Parathyroid adenoma (tissue), 2 donors: ENCODE results near the gene CYSTM1.

Experiments
- H2AFZ ChIP-seq: fragments of 300-600 bp; sonication (generic); one replicate; pipeline ENCODE4 v1.7.0; 2017; ENCODE audit warnings: antibody characterized with exemption, mild to moderate bottlenecking
- H3K27ac ChIP-seq: fragments of 300-600 bp; sonication (generic); one replicate; pipeline ENCODE4 v1.7.0; 2017
- H3K27me3 ChIP-seq: fragments of 300-600 bp; sonication (generic); one replicate; pipeline ENCODE4 v1.7.0; 2017; ENCODE audit warnings: low read length; ENCODE audit not compliant: control insufficient read depth, insufficient read depth
- H3K36me3 ChIP-seq: fragments of 300-600 bp; sonication (generic); one replicate; pipeline ENCODE4 v1.7.0; 2017; ENCODE audit warnings: low read length; ENCODE audit not compliant: control insufficient read depth, insufficient read depth
- H3K4me1 ChIP-seq: fragments of 300-600 bp; sonication (generic); one replicate; pipeline ENCODE4 v1.7.0; 2017; ENCODE audit warnings: control low read depth
- H3K4me2 ChIP-seq: fragments of 300-600 bp; sonication (generic); one replicate; pipeline ENCODE4 v1.7.0; 2017; ENCODE audit warnings: low read length
- H3K4me3 ChIP-seq: fragments of 300-600 bp; sonication (generic); one replicate; pipeline ENCODE4 v1.7.0; 2017; ENCODE audit warnings: low read depth, low read length
- H3K79me2 ChIP-seq: fragments of 300-600 bp; sonication (generic); one replicate; pipeline ENCODE4 v1.7.0; 2017; ENCODE audit warnings: control low read depth
- H3K9ac ChIP-seq: fragments of 300-600 bp; sonication (generic); one replicate; pipeline ENCODE4 v1.7.0; 2017; ENCODE audit warnings: mild to moderate bottlenecking
- H3K9me3 ChIP-seq: fragments of 300-600 bp; sonication (generic); one replicate; pipeline ENCODE4 v1.7.0; 2017; ENCODE audit warnings: low read length; ENCODE audit not compliant: control insufficient read depth
- TF ChIP-seq, protein P1 (sequence below): fragments of 300-600 bp; sonication (generic); IDR thresholded peaks from one replicate; pipeline ENCODE4 v1.7.0; 2017; ENCODE audit warnings: antibody characterized with exemption, mild to moderate bottlenecking
- donor health status: primary hyperparathyroidism.

The CYSTM1 gene

DNA sequence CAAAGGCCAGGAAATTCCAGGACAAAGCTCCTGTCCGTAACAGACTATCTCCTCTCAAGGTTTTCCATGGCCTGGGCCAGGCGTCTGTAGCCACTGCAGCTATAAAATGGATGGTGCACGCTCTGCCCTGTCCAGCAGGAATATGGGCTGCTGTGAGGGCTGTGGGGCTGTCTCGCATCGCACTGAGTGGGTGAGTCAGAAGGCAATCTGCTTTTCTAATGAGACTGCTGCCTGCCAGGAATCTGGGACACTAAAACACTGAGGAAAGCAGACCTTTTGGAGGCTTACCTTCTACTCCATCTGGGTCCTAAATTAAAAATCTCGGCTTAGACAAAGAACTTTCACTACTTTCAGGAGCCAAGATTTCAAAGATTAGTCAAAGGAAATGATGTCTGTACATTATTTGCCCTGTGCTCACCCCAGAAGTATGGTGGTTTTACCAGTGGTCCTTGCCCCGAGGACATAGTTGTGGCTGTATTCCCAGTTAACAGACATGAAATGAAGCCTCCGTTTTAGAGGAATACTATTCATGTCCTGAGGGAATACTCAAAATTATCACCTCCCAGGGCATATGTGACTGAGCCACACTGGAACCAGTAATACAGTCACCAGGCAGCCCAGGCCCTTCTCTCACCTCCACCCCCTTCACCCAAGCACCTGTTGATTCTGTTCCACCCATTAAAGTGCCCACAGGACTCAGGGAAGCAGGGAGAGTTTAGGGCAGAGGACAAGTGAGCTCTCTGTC is 71.6 kb downstream of the CYSTM1 start:
- TF ChIP-seq, protein P1, sequence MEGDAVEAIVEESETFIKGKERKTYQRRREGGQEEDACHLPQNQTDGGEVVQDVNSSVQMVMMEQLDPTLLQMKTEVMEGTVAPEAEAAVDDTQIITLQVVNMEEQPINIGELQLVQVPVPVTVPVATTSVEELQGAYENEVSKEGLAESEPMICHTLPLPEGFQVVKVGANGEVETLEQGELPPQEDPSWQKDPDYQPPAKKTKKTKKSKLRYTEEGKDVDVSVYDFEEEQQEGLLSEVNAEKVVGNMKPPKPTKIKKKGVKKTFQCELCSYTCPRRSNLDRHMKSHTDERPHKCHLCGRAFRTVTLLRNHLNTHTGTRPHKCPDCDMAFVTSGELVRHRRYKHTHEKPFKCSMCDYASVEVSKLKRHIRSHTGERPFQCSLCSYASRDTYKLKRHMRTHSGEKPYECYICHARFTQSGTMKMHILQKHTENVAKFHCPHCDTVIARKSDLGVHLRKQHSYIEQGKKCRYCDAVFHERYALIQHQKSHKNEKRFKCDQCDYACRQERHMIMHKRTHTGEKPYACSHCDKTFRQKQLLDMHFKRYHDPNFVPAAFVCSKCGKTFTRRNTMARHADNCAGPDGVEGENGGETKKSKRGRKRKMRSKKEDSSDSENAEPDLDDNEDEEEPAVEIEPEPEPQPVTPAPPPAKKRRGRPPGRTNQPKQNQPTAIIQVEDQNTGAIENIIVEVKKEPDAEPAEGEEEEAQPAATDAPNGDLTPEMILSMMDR = no peak
- H3K4me3 ChIP-seq = no peak overlapping the region
- H3K9ac ChIP-seq = no peak overlapping the region
- H3K79me2 ChIP-seq = no peaks in the 10 kb centered on the region
- no peak overlapping the region for H3K4me2 ChIP-seq
- no peak overlapping the region for H2AFZ ChIP-seq
- H3K4me1 ChIP-seq = peaks cover 12% of the 10 kb centered on the region
- H3K27me3 ChIP-seq = no peaks in the 10 kb centered on the region
- no peaks in the 10 kb centered on the region for H3K36me3 ChIP-seq
- H3K9me3 ChIP-seq = no peaks in the 10 kb centered on the region
- no peak overlapping the region for H3K27ac ChIP-seq

DNA sequence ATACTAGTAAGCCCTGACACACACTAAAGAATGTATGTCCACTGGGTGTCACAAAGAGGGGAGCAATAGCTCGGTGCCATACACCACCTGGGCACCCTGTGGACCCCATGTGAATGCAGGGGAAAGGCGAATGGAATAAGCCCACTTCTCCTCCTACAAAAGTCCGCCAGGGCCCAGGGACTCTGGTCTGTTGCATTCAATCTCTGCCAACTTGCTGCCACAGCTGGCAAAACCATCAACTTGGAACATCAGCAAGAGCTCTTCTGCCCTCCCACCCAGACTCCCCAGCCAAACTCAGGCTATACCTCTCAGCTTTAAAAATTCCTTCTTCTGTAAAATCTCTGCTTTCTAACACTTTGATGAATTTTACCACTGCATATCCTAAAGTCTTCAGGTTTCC is 73.4 kb downstream of the CYSTM1 start:
- H3K27ac ChIP-seq = no peak overlapping the region
- H3K27me3 ChIP-seq = no peaks in the 10 kb centered on the region
- peaks cover 5% of the 10 kb centered on the region for H3K4me1 ChIP-seq
- no peak overlapping the region for H3K4me3 ChIP-seq
- TF ChIP-seq, protein P1 = no peak
- H2AFZ ChIP-seq = no peak overlapping the region
- peaks cover 8% of the 10 kb centered on the region for H3K79me2 ChIP-seq
- H3K9me3 ChIP-seq = no peaks in the 10 kb centered on the region
- no peak overlapping the region for H3K9ac ChIP-seq
- no peaks in the 10 kb centered on the region for H3K36me3 ChIP-seq
- H3K4me2 ChIP-seq = no peak overlapping the region

DNA sequence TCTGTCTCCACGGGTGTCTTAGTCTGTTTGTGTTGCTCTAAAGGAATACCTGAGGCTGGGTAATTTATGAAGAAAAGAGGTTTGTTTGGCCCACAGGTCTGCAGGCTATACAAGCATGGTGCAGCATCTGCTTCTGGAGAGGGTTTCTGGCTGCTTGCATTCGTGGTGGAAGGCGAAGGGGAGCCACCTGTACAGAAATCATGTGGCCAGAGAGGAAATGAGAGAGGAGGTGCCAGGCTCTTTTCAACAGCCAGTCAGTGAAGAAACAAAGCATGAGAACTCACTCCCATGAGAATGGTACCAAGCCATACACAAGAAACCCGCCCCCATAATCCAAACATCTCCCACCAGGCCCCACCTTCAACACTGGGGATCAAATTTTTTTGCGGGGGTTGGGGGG is 74.5 kb downstream of the CYSTM1 start:
- Histone ChIP-seq H3K27me3 (no peaks in the 10 kb centered on the region), H3K36me3 (no peaks in the 10 kb centered on the region), H3K4me3 (no peak overlapping the region), H3K27ac (no peak overlapping the region), H3K4me1 (peaks cover 5% of the 10 kb centered on the region), H3K9ac (no peak overlapping the region), H3K9me3 (no peaks in the 10 kb centered on the region), H2AFZ (no peak overlapping the region), H3K79me2 (peaks cover 10% of the 10 kb centered on the region), H3K4me2 (no peak overlapping the region)
- TF ChIP-seq, protein P1 = no peak

DNA sequence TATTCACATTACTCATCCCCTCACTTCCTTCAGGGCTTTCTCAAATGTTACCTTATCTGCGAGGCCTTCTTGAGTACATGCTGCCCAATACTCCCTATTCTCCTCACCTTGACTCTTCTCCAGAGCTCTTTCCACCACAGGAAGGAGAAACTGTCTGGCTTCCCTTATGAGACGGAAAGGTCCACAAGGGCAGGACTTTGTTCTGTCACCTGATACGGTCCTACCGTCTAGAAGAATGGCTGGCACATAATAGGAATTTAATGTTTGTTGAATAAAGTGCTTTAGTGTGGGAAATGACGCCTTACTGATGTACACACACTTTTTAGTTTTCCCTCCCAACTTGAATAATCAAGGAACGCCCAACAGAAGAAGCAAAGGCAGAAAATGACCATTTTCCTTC is 75.4 kb downstream of the CYSTM1 start:
- H3K27ac ChIP-seq = no peak overlapping the region
- H3K9me3 ChIP-seq = no peaks in the 10 kb centered on the region
- H2AFZ ChIP-seq = no peak overlapping the region
- H3K4me1 ChIP-seq = no peaks in the 10 kb centered on the region
- TF ChIP-seq, protein P1 = no peak
- H3K79me2 ChIP-seq = peaks cover 13% of the 10 kb centered on the region
- H3K36me3 ChIP-seq = no peaks in the 10 kb centered on the region
- H3K27me3 ChIP-seq = no peaks in the 10 kb centered on the region
- no peak overlapping the region for H3K4me3 ChIP-seq
- no peak overlapping the region for H3K4me2 ChIP-seq
- H3K9ac ChIP-seq = no peak overlapping the region

DNA sequence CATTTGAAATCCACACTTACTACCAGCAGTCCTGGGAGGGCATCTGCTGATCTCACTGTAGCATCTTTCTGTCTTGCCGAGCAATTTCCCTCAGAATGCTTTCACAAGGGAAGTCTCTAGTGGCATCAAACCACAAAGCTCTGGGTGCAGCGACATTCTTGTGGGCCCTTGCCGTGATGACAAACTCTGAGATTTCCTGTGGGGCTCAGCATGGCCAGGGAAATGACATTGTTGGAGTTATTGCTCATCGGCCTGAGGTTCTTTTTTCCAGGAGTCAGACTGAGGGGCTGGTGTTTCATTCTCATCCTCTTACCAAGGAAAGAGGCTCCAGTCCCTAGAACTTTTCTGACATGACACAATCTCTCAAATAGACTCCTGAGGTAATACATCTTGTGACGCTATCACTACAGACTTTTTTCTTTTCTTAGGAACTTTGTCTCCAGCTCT is 76.6 kb downstream of the CYSTM1 start:
- no peaks in the 10 kb centered on the region for H3K4me1 ChIP-seq
- no peak overlapping the region for H2AFZ ChIP-seq
- no peak overlapping the region for H3K4me2 ChIP-seq
- no peaks in the 10 kb centered on the region for H3K27me3 ChIP-seq
- no peak overlapping the region for H3K9ac ChIP-seq
- H3K9me3 ChIP-seq = no peaks in the 10 kb centered on the region
- no peak overlapping the region for H3K4me3 ChIP-seq
- peaks cover 21% of the 10 kb centered on the region for H3K79me2 ChIP-seq
- no peak overlapping the region for H3K27ac ChIP-seq
- TF ChIP-seq, protein P1 = no peak
- H3K36me3 ChIP-seq = no peaks in the 10 kb centered on the region
